OCI-LY7 (cell line): ENCODE measurements around the gene RFX6. TPM values are rescaled to one million over a fixed set of nuclear protein-coding genes. Genes with fewer than 3 reads are reported as not detected.

Experiments
- BruUV-seq: library from RNA; stranded (reverse); fragments of 400-500 nt; replicated peaks from 2 replicates; lab custom pipeline; 2021; lab: Mats Ljungman, UMichigan
- CTCF ChIA-PET: fragments of 300-600 bp; sonication (Branson Sonifier 250); formaldehyde crosslinking; loops from one replicate; lab custom pipeline; 2022; ENCODE audit warnings: antibody characterized with exemption; ENCODE audit not compliant: unreplicated experiment; lab: Charles Lee
- POLR2A ChIA-PET: fragments of 300-600 bp; sonication (Branson Sonifier 250); formaldehyde crosslinking; loops from one replicate; lab custom pipeline; 2022; ENCODE audit warnings: antibody characterized with exemption; lab: Charles Lee
- DNase-seq: peaks from one replicate; pipeline ENCODE4 v3.0.0-alpha.2; 2015; ENCODE audit warnings: low spot score
- H2AFZ ChIP-seq: fragments of 200-600 bp; sonication (generic), shearing (Covaris generic); 2 replicates; pipeline ENCODE4 v1.6.1; 2014; ENCODE audit warnings: mild to moderate bottlenecking, antibody characterized with exemption, low read length, moderate library complexity
- H3K27ac ChIP-seq: fragments of 200-600 bp; sonication (generic); 2 replicates; pipeline ENCODE4 v1.5.1; 2014; ENCODE audit warnings: mixed run types, low read depth, mild to moderate bottlenecking, moderate library complexity, low read length, inconsistent platforms; ENCODE audit not compliant: poor library complexity, severe bottlenecking
- H3K36me3 ChIP-seq: fragments of 200-600 bp; sonication (generic); 2 replicates; pipeline ENCODE4 v1.6.1; 2014; ENCODE audit warnings: mild to moderate bottlenecking, antibody characterized with exemption, low read length, moderate library complexity, mixed read lengths; ENCODE audit not compliant: insufficient read depth
- H3K4me1 ChIP-seq: fragments of 200-600 bp; sonication (generic); 2 replicates; pipeline ENCODE4 v1.5.1; 2014; ENCODE audit warnings: mild to moderate bottlenecking, low read length; ENCODE audit not compliant: insufficient read depth, poor library complexity, severe bottlenecking
- H3K4me2 ChIP-seq: fragments of 200-600 bp; sonication (generic); 2 replicates; pipeline ENCODE4 v1.6.1; 2014; ENCODE audit warnings: mild to moderate bottlenecking, low read length
- H3K4me3 ChIP-seq: fragments of 200-600 bp; sonication (generic); 2 replicates; pipeline ENCODE4 v1.5.1; 2014; ENCODE audit warnings: mild to moderate bottlenecking, low read depth, low read length; ENCODE audit not compliant: poor library complexity, severe bottlenecking
- H3K79me2 ChIP-seq: fragments of 200-600 bp; sonication (generic); 2 replicates; pipeline ENCODE4 v1.6.1; 2016; ENCODE audit warnings: low read depth, mild to moderate bottlenecking, low read length, moderate library complexity, mixed read lengths; ENCODE audit not compliant: insufficient read depth
- H3K9me2 ChIP-seq: fragments of 200-600 bp; sonication (generic); 2 replicates; pipeline ENCODE4 v1.6.1; 2016; ENCODE audit warnings: mild to moderate bottlenecking, low read length, mixed read lengths; ENCODE audit not compliant: insufficient read depth
- H3K9me3 ChIP-seq: fragments of 200-600 bp; sonication (generic); 2 replicates; pipeline ENCODE4 v1.6.1; 2014; ENCODE audit warnings: mild to moderate bottlenecking, mixed run types, low read length, mixed read lengths
- H4K20me1 ChIP-seq: fragments of 200-600 bp; sonication (generic); 2 replicates; pipeline ENCODE4 v1.6.1; 2014; ENCODE audit warnings: mild to moderate bottlenecking, antibody characterized with exemption, low read length, moderate library complexity, mixed read lengths; ENCODE audit not compliant: insufficient read depth
- CTCF ChIP-seq: fragments of 200-600 bp; sonication (generic); conservative IDR thresholded peaks from 2 replicates; pipeline ENCODE4 v1.5.1; 2014; ENCODE audit warnings: mild to moderate bottlenecking, antibody characterized with exemption, low read length, moderate library complexity, mixed read lengths
- EZH2phosphoT487 ChIP-seq: fragments of 200-600 bp; sonication (generic); IDR thresholded peaks from 2 replicates; pipeline ENCODE4 v1.6.1; 2018; ENCODE audit warnings: low read depth, borderline replicate concordance, mild to moderate bottlenecking, mixed run types, antibody characterized with exemption, low read length, moderate library complexity, mixed read lengths
- intact Hi-C: fragments of 100-400 bp; cut with micrococcal nuclease; formaldehyde crosslinking; loops from one replicate; pipeline ENCODE4 v1.10.0; 2022; ENCODE audit not compliant: unreplicated experiment
- total RNA-seq, 2 experiments: library from RNA; depleted of rRNA in 1 of 2; stranded (reverse); fragments of >200 nt in 1 of 2; shearing (Covaris generic) in 1 of 2; gene quantifications; 2 replicates each; pipeline ENCODE4 v1.2.3, GENCODE V29; 2014 to 2022

Gene RFX6
- total RNA-seq, 2 experiments from 2014 or later: not detected

GRCh38 chr6:116902634-116903033 lies 25.6 kb downstream of the RFX6 start:
- no peak overlapping the region for H3K27ac ChIP-seq
- no peak for DNase-seq
- no peak overlapping the region for H3K4me2 ChIP-seq
- intact Hi-C loops: no loop called here
- H3K79me2 ChIP-seq: no peaks in the 10 kb centered on the region
- ChIA-PET POLR2A (no interaction called here), CTCF (no interaction called here)
- H3K4me3 ChIP-seq: no peak overlapping the region
- BruUV-seq: no TSS peak
- TF ChIP-seq CTCF (no peak), EZH2phosphoT487 (no peak)
- H4K20me1 ChIP-seq: no peaks in the 10 kb centered on the region
- H3K4me1 ChIP-seq: no peaks in the 10 kb centered on the region
- no peak overlapping the region for H2AFZ ChIP-seq
- H3K9me3 ChIP-seq: no peaks in the 10 kb centered on the region
- H3K9me2 ChIP-seq: no peaks in the 10 kb centered on the region
- H3K36me3 ChIP-seq: no peaks in the 10 kb centered on the region

GRCh38 chr6:116922853-116923548 lies 46.0 kb downstream of the RFX6 start:
- no peaks in the 10 kb centered on the region for H3K36me3 ChIP-seq
- no TSS peak for BruUV-seq
- H4K20me1 ChIP-seq: no peaks in the 10 kb centered on the region
- no peaks in the 10 kb centered on the region for H3K9me2 ChIP-seq
- POLR2A ChIA-PET: no interaction called here
- no peaks in the 10 kb centered on the region for H3K79me2 ChIP-seq
- H3K9me3 ChIP-seq: no peaks in the 10 kb centered on the region
- no peak overlapping the region for H2AFZ ChIP-seq
- TF ChIP-seq EZH2phosphoT487 (no peak), CTCF (no peak)
- H3K27ac ChIP-seq: no peak overlapping the region
- CTCF ChIA-PET: no interaction called here
- no peak overlapping the region for H3K4me3 ChIP-seq
- H3K4me1 ChIP-seq: no peaks in the 10 kb centered on the region
- DNase-seq: no peak
- intact Hi-C loops: no loop called here
- H3K4me2 ChIP-seq: no peak overlapping the region

GRCh38 chr6:116924245-116924644 lies 47.2 kb downstream of the RFX6 start:
- no peak for TF ChIP-seq EZH2phosphoT487
- TF ChIP-seq CTCF: no peak
- Histone ChIP-seq H3K4me3 (no peak overlapping the region), H3K9me2 (no peaks in the 10 kb centered on the region), H3K9me3 (no peaks in the 10 kb centered on the region), H4K20me1 (no peaks in the 10 kb centered on the region), H3K4me1 (no peaks in the 10 kb centered on the region), H3K4me2 (no peak overlapping the region), H3K27ac (no peak overlapping the region), H3K79me2 (no peaks in the 10 kb centered on the region), H2AFZ (no peak overlapping the region), H3K36me3 (no peaks in the 10 kb centered on the region)
- no peak for DNase-seq
- ChIA-PET POLR2A (no interaction called here), CTCF (no interaction called here)
- intact Hi-C loops: no loop called here
- BruUV-seq: no TSS peak
